Panc1 (cell line): ENCODE results near the gene ZBTB22. TPM values are rescaled to one million over a fixed set of nuclear protein-coding genes. Genes with fewer than 3 reads are reported as not detected.

Experiments
- ATAC-seq: fragments of 200-7000 bp; cut with Tn5 transposase; 2 replicates; pipeline ENCODE4 v1.9.1; 2020; ENCODE audit warnings: mild to moderate bottlenecking, moderate library complexity
- BruUV-seq: library from RNA; stranded (reverse); fragments of 400-500 nt; replicated peaks from 2 replicates; lab custom pipeline; 2021; lab: Mats Ljungman, UMichigan
- CTCF ChIA-PET: fragments of 300-600 bp; sonication (Branson Sonifier 250); formaldehyde crosslinking; loops from one replicate; lab custom pipeline; 2022; ENCODE audit warnings: antibody characterized with exemption; lab: Charles Lee
- POLR2A ChIA-PET: fragments of 300-600 bp; sonication (Branson Sonifier 250); formaldehyde crosslinking; loops from one replicate; lab custom pipeline; 2022; ENCODE audit warnings: antibody characterized with exemption; lab: Charles Lee
- DNase-seq: peaks from one replicate; pipeline ENCODE4 v3.0.0-alpha.2; 2010; ENCODE audit warnings: low read depth, low spot score
- H3K27ac ChIP-seq: 2 replicates; pipeline ENCODE4 v1.5.1; 2011; ENCODE audit warnings: mild to moderate bottlenecking, low read length, inconsistent platforms
- H3K27me3 ChIP-seq: fragments of 200-500 bp; sonication (Bioruptor generic); 2 replicates; pipeline ENCODE4 v1.6.0; 2014; ENCODE audit warnings: low read length, inconsistent platforms; ENCODE audit not compliant: control insufficient read depth, insufficient read depth
- H3K36me3 ChIP-seq: fragments of 200-500 bp; sonication (Bioruptor generic); 2 replicates; pipeline ENCODE4 v1.5.1; 2014; ENCODE audit warnings: inconsistent platforms, mild to moderate bottlenecking, low read length, moderate library complexity; ENCODE audit not compliant: control insufficient read depth, insufficient read depth
- H3K4me1 ChIP-seq: 2 replicates; pipeline ENCODE4 v1.5.1; 2011; ENCODE audit warnings: inconsistent platforms, mild to moderate bottlenecking, low read length, moderate library complexity; ENCODE audit not compliant: control insufficient read depth, insufficient read depth
- H3K4me3 ChIP-seq, 2 experiments: 2 replicates each; pipeline ENCODE4 v1.5.1; 2011 to 2012; ENCODE audit warnings: low read depth in 2 of 2, low read length in 2 of 2, mild to moderate bottlenecking in 2 of 2, inconsistent platforms in 1 of 2, moderate library complexity in 1 of 2
- H3K9me3 ChIP-seq: fragments of 200-500 bp; sonication (Bioruptor generic); 2 replicates; pipeline ENCODE4 v1.5.1; 2014; ENCODE audit warnings: low read depth, mild to moderate bottlenecking, inconsistent platforms, low read length, moderate library complexity; ENCODE audit not compliant: control insufficient read depth, insufficient read depth
- CTCF ChIP-seq: fragments of 450-650 bp; IDR thresholded peaks from 2 replicates; pipeline ENCODE4 v1.5.1; 2017; ENCODE audit warnings: mild to moderate bottlenecking
- POLR2AphosphoS5 ChIP-seq: IDR thresholded peaks from 2 replicates; pipeline ENCODE4 v1.6.1; 2012; ENCODE audit warnings: mild to moderate bottlenecking, low read depth, low read length, moderate library complexity
- SIN3A ChIP-seq: IDR thresholded peaks from 2 replicates; pipeline ENCODE4 v1.6.1; 2012; ENCODE audit warnings: low read depth, mild to moderate bottlenecking, low read length, moderate library complexity, borderline replicate concordance; ENCODE audit not compliant: insufficient read depth
- TCF7L2 ChIP-seq: IDR thresholded peaks from 2 replicates; pipeline ENCODE4 v1.6.1; 2011; ENCODE audit warnings: mild to moderate bottlenecking, low read depth, low read length, inconsistent platforms
- in situ Hi-C: cut with HindIII; loops from 2 replicates; pipeline ENCODE4 v1.10.0; 2016; ENCODE audit warnings: low sequenced_read_pairs, low pct_unique_long_range_greater_than_20kb
- intact Hi-C: fragments of 100-400 bp; cut with micrococcal nuclease; formaldehyde crosslinking; loops from one replicate; pipeline ENCODE4 v1.10.0; 2022; ENCODE audit not compliant: unreplicated experiment
- total RNA-seq: library from RNA; stranded (reverse); gene quantifications from one replicate; pipeline ENCODE4 v1.2.1, GENCODE V29; 2021; ENCODE audit not compliant: unreplicated experiment
- TF ChIP-seq, protein P1 (sequence below), 2 experiments: IDR thresholded peaks; 2 replicates each; pipeline ENCODE4 v1.6.1; 2011 to 2012; ENCODE audit warnings: low read depth in 2 of 2, control low read depth in 1 of 2, low read length in 1 of 2, mild to moderate bottlenecking in 1 of 2, moderate library complexity in 1 of 2; ENCODE audit not compliant: insufficient read depth in 1 of 2

The ZBTB22 gene
- total RNA-seq, 1 experiment from 2014 or later, result 16.0 TPM

- CTCF ChIA-PET, result no interaction called here
- H3K9me3 ChIP-seq, result no peaks in the 10 kb centered on the region
- no peaks in the 10 kb centered on the region for H3K27me3 ChIP-seq
- in situ Hi-C loops, result no loop called here
- intact Hi-C loops, result no loop called here
- H3K4me1 ChIP-seq, result peaks cover 51% of the 10 kb centered on the region
- DNase-seq (no peak), ATAC-seq (no peak)
- no TSS peak for BruUV-seq
- TF ChIP-seq TCF7L2, result no peak
- TF ChIP-seq, protein P1, sequence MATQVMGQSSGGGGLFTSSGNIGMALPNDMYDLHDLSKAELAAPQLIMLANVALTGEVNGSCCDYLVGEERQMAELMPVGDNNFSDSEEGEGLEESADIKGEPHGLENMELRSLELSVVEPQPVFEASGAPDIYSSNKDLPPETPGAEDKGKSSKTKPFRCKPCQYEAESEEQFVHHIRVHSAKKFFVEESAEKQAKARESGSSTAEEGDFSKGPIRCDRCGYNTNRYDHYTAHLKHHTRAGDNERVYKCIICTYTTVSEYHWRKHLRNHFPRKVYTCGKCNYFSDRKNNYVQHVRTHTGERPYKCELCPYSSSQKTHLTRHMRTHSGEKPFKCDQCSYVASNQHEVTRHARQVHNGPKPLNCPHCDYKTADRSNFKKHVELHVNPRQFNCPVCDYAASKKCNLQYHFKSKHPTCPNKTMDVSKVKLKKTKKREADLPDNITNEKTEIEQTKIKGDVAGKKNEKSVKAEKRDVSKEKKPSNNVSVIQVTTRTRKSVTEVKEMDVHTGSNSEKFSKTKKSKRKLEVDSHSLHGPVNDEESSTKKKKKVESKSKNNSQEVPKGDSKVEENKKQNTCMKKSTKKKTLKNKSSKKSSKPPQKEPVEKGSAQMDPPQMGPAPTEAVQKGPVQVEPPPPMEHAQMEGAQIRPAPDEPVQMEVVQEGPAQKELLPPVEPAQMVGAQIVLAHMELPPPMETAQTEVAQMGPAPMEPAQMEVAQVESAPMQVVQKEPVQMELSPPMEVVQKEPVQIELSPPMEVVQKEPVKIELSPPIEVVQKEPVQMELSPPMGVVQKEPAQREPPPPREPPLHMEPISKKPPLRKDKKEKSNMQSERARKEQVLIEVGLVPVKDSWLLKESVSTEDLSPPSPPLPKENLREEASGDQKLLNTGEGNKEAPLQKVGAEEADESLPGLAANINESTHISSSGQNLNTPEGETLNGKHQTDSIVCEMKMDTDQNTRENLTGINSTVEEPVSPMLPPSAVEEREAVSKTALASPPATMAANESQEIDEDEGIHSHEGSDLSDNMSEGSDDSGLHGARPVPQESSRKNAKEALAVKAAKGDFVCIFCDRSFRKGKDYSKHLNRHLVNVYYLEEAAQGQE (IDR thresholded peaks at IDR 0.05; ENCODE audit: insufficient read depth in 1 of 2, low read depth in 2 of 2, low read length in 1 of 2), result no peak
- no peak for TF ChIP-seq SIN3A
- TF ChIP-seq POLR2AphosphoS5, result no peak
- no peak for TF ChIP-seq CTCF
- POLR2A ChIA-PET, result interaction anchor here (2.4 kb wide), 1 partner anchor 10 kb away, joined by 11 read pairs; the partner anchor contains the start of genes PFDN6 and WDR46
- H3K36me3 ChIP-seq, result peaks cover 9% of the 10 kb centered on the region
- H3K27ac ChIP-seq, result peak overlapping the region; percentile 84
- H3K4me3 ChIP-seq, result no peak overlapping the region
These were observed 38.3 kb downstream of the ZBTB22 start for GRCh38 chr6:33279257-33279695.

- intact Hi-C loops (no loop called here), in situ Hi-C loops (no loop called here)
- POLR2A ChIA-PET, result interaction anchor here (2.4 kb wide), 1 partner anchor 10 kb away, joined by 11 read pairs; the partner anchor contains the start of genes PFDN6 and WDR46
- peak overlapping the region; percentile 84 for H3K27ac ChIP-seq
- peaks cover 53% of the 10 kb centered on the region for H3K4me1 ChIP-seq
- H3K27me3 ChIP-seq, result no peaks in the 10 kb centered on the region
- DNase-seq (no peak), ATAC-seq (no peak)
- H3K4me3 ChIP-seq, result no peak overlapping the region
- no peak for TF ChIP-seq TCF7L2
- no peak for TF ChIP-seq SIN3A
- TF ChIP-seq CTCF, result no peak
- TF ChIP-seq POLR2AphosphoS5, result no peak
- TF ChIP-seq, protein P1 (IDR thresholded peaks at IDR 0.05; ENCODE audit: insufficient read depth in 1 of 2, low read depth in 2 of 2, low read length in 1 of 2), result no peak
- BruUV-seq, result no TSS peak
- H3K9me3 ChIP-seq, result no peaks in the 10 kb centered on the region
- CTCF ChIA-PET, result no interaction called here
- peaks cover 10% of the 10 kb centered on the region for H3K36me3 ChIP-seq
These were observed 38.7 kb downstream of the ZBTB22 start for GRCh38 chr6:33278810-33279209.
